Posterior vena cava (tissue), 2 donors: ENCODE results near the gene TSPAN32. TPM values are rescaled to one million over a fixed set of nuclear protein-coding genes. Genes with fewer than 3 reads are reported as not detected.

ENCODE experiments used
- DNase-seq: peaks from one replicate; pipeline ENCODE4 v3.0.0-alpha.2; 2020; ENCODE audit warnings: low spot score
- intact Hi-C, 2 donors: fragments of 100-400 bp; cut with DNase I; formaldehyde crosslinking; loops; one replicate each; pipeline versions ENCODE4 v1.14.1 to v1.14.2; 2022 to 2023
- total RNA-seq, 2 donors: library from RNA; stranded (reverse); fragmentation: NEBNext Ultra II Directional; extraction: Animal tissue kit (Norgen Biotek cat#: 25700); gene quantifications; one replicate each; pipeline ENCODE4 v1.2.1, GENCODE V29; 2021
- donor health status: DM: yes; HTN: yes; CAD: no.
- donor health status: DM: yes; HTN: yes; CAD: no.

Gene TSPAN32
- total RNA-seq, 2 donors from 2014 or later, result 0.76 to 3.6 TPM

DNA sequence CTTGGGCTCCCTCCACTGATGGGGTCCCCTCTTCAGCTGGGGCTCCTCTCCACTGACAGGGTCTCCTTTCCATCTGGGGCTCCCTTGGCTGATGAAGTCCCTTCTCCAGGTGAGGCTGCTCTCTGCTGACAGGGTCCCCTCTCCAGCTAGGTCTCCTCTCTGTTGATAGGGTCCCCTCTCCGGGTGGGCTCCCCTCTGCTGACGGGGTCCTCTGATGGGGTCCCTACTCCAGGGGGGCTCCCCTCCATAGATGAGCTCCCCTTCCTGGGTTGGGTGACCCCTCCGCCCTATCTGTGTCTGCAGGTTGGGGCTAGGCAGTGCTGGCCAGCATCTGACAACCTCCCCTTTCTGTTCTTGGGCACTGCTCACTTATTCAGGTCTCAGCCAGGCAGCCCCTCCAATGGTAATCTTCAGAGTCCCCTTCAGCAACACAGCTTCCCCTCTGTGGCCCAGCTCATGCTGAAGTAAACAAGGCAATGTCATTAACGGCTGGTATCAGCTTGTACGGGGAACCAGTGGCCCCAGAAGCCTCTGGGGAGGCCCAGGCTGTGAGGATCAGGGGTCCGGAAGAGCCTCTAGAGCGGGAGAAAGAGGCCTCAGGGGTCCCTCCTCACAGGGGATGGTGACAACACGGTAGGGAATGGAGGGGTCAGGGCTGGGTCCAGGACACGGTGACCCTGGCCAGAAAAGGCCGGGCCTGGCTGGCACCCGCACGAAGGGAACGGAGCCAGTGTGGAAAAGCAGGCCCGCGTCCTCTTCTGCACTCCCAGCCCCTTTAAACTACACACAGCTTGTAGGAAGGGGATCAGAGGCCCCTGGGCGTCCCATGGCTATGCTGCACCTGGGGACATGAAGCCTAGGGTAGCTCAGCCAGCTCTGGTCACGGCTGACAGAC is 65.7 kb downstream of the TSPAN32 start:
- DNase-seq, result peak; percentile 73
- intact Hi-C loops, result no loop called here

Other genes with a start within 250 kb of the TSPAN32 start
- 100 to 1,000 TPM; 161 to 323 TPM for gene IGF2, start 162.6 kb upstream of the TSPAN32 start, total RNA-seq
- gene INS, start 140.8 kb upstream of the TSPAN32 start, total RNA-seq, result not detected
- under 1 TPM in 1 of 2 donors, not detected in 1; 0.67 TPM for gene TH, start 130.2 kb upstream of the TSPAN32 start, total RNA-seq
- gene ASCL2, start 31.4 kb upstream of the TSPAN32 start, total RNA-seq, result under 1 TPM; 0.43 to 0.69 TPM
- 1 to 10 TPM; 1.3 to 1.8 TPM for gene C11orf21, start 95 bp upstream of the TSPAN32 start, total RNA-seq
- gene CD81, start 75.3 kb downstream of the TSPAN32 start, total RNA-seq, result 100 to 1,000 TPM; 616 to 784 TPM
- 10 to 100 TPM; 47.4 to 49.6 TPM for gene TSSC4, start 98.7 kb downstream of the TSPAN32 start, total RNA-seq
- gene TRPM5, start 142.5 kb downstream of the TSPAN32 start, total RNA-seq, result not detected
- gene KCNQ1, start 143.0 kb downstream of the TSPAN32 start, total RNA-seq, result 1 to 10 TPM; 4.7 to 7.2 TPM